Stimulated activated CD8-positive, alpha-beta memory T cell treated with anti-CD3 and anti-CD28 coated beads, Interleukin-4, amount 100 ng/mL, for 48 hours (primary cell): ENCODE measurements around the gene KIAA1755.
"Not testable (repeated sequence)": the region's sequence is repeated elsewhere in the genome, so short reads cannot be mapped to it uniquely, and the experiment has no call there.

Source experiments
- DNase-seq: peaks from one replicate; pipeline ENCODE4 v3.0.0-alpha.2; 2020

KIAA1755 gene

GRCh38 chr20:38262931-38263330, 2.4 kb upstream of the KIAA1755 start:
- DNase-seq = no peak

- no peak for DNase-seq
Measured at GRCh38 chr20:38261054-38261390, 487 bp upstream of the KIAA1755 start.

- no peak for DNase-seq
Measured at GRCh38 chr20:38260025-38260377, 534 bp downstream of the KIAA1755 start.

GRCh38 chr20:38258545-38259215, 1.9 kb downstream of the KIAA1755 start:
- DNase-seq = no peak

GRCh38 chr20:38256966-38257365, 3.6 kb downstream of the KIAA1755 start:
- DNase-seq = no peak

- no peak for DNase-seq
Measured at GRCh38 chr20:38256021-38256420, 4.5 kb downstream of the KIAA1755 start.

- DNase-seq = no peak
Measured at GRCh38 chr20:38255393-38255792, 5.1 kb downstream of the KIAA1755 start.

GRCh38 chr20:38254621-38255020, 5.9 kb downstream of the KIAA1755 start:
- DNase-seq = not testable (repeated sequence)

GRCh38 chr20:38253571-38253970, 7.0 kb downstream of the KIAA1755 start:
- DNase-seq = no peak

- no peak for DNase-seq
Measured at GRCh38 chr20:38252292-38253288, 7.9 kb downstream of the KIAA1755 start.

- DNase-seq = not testable (repeated sequence)
Measured at GRCh38 chr20:38251441-38251840, 9.1 kb downstream of the KIAA1755 start.

- DNase-seq = no peak
Measured at GRCh38 chr20:38250609-38251008, 9.9 kb downstream of the KIAA1755 start.

GRCh38 chr20:38249536-38250310, 10.8 kb downstream of the KIAA1755 start:
- no peak for DNase-seq

- no peak for DNase-seq
Measured at GRCh38 chr20:38248133-38248532, 12.4 kb downstream of the KIAA1755 start.

GRCh38 chr20:38247725-38248124, 12.8 kb downstream of the KIAA1755 start:
- DNase-seq = not testable (repeated sequence)

- DNase-seq = no peak
Measured at GRCh38 chr20:38247166-38247509, 13.4 kb downstream of the KIAA1755 start.

GRCh38 chr20:38246357-38247165, 14.0 kb downstream of the KIAA1755 start:
- DNase-seq = no peak

GRCh38 chr20:38245753-38246152, 14.8 kb downstream of the KIAA1755 start:
- no peak for DNase-seq

- DNase-seq = no peak
Measured at GRCh38 chr20:38243709-38244020, 16.9 kb downstream of the KIAA1755 start.

GRCh38 chr20:38242848-38243708, 17.5 kb downstream of the KIAA1755 start:
- peak; percentile 61 for DNase-seq

- no peak for DNase-seq
Measured at GRCh38 chr20:38241201-38241600, 19.3 kb downstream of the KIAA1755 start.

GRCh38 chr20:38239441-38239840, 21.1 kb downstream of the KIAA1755 start:
- DNase-seq = no peak
